Measurements from ENCODE around the gene PRKCA. TPM values are rescaled to one million over a fixed set of nuclear protein-coding genes. Genes with fewer than 3 reads are reported as not detected.

Gene PRKCA
- total and polyA plus RNA-seq, 10 of the 15 experiments (the other 5 are each of a cell fraction or from before 2014, with no cell fraction given), result 0.11 to 14.6 (median 0.72) TPM

DNA sequence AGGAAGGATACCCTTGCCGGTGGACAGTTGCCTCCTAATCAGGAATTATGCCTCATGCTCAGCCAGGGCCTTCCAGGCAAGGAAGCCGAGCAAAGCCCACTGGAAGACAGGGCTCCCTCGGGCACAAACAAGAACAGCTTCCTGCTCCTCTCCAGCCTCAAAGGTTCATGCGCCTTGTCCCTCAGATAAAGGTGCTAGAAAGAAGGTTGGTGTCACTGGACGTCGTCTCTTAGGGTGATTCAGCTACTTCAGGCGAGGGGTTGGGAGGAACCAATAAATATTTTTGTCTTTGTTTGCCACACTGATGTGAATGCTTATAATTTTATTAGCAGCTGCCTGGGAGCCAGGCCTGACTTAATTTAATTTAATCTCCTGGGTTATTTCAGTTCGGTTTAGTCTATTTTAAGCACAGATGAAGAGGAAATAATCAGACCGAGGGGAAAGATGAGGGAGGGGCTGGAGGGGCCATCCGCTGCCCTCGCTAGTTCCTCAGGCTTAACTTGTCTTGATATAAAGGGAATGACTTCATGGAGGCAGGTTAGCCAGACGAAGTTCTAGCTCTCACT lies 360.7 kb downstream of the PRKCA start (continued):
- TF ChIP-seq, protein P1, sequence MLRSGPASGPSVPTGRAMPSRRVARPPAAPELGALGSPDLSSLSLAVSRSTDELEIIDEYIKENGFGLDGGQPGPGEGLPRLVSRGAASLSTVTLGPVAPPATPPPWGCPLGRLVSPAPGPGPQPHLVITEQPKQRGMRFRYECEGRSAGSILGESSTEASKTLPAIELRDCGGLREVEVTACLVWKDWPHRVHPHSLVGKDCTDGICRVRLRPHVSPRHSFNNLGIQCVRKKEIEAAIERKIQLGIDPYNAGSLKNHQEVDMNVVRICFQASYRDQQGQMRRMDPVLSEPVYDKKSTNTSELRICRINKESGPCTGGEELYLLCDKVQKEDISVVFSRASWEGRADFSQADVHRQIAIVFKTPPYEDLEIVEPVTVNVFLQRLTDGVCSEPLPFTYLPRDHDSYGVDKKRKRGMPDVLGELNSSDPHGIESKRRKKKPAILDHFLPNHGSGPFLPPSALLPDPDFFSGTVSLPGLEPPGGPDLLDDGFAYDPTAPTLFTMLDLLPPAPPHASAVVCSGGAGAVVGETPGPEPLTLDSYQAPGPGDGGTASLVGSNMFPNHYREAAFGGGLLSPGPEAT (IDR thresholded peaks at IDR 0.05; ENCODE audit: low read depth), result no peak
- TF ChIP-seq NFYB (IDR thresholded peaks at IDR 0.05; ENCODE audit: insufficient read depth, low read depth, low read length), result no peak
- TF ChIP-seq SUZ12 (IDR thresholded peaks at IDR 0.05; ENCODE audit: unreplicated experiment), result no peak
- TF ChIP-seq, protein P2, sequence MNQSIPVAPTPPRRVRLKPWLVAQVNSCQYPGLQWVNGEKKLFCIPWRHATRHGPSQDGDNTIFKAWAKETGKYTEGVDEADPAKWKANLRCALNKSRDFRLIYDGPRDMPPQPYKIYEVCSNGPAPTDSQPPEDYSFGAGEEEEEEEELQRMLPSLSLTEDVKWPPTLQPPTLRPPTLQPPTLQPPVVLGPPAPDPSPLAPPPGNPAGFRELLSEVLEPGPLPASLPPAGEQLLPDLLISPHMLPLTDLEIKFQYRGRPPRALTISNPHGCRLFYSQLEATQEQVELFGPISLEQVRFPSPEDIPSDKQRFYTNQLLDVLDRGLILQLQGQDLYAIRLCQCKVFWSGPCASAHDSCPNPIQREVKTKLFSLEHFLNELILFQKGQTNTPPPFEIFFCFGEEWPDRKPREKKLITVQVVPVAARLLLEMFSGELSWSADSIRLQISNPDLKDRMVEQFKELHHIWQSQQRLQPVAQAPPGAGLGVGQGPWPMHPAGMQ (IDR thresholded peaks at IDR 0.05; ENCODE audit: borderline replicate concordance), result no peak
- no peak for TF ChIP-seq IKZF2 (IDR thresholded peaks at IDR 0.05)

GRCh38 chr17:66664336-66664735 lies 361.9 kb downstream of the PRKCA start:
- Histone ChIP-seq H3K4me2 (ENCODE audit: control insufficient read depth, insufficient read depth) (no peak overlapping the region), H3K79me2 (ENCODE audit: control insufficient read depth, insufficient read depth, low read length) (no peaks in the 10 kb centered on the region), H3K27me3 (replicated peaks in 1 of 2; ENCODE audit: control insufficient read depth in 2 of 2, insufficient read depth in 2 of 2, low read length in 1 of 2) (0 out of 4 replicates have a peak, but pooled peaks cover 0 to 2% of the 10 kb centered on the region in 2 experiments), H3K36me3 (ENCODE audit: control insufficient read depth in 2 of 2, insufficient read depth in 2 of 2, low read length in 1 of 2) (no peaks in the 10 kb centered on the region; a peak in 1 of 4 replicates), H3K4me1 (ENCODE audit: control insufficient read depth, insufficient read depth, low read length) (no peaks in the 10 kb centered on the region; the same call in 1 of the 2 replicates), H4K20me1 (ENCODE audit: control insufficient read depth, insufficient read depth) (no peaks in the 10 kb centered on the region), H3K9ac (ENCODE audit: control insufficient read depth, insufficient read depth, low read length) (no peak overlapping the region), H2AFZ (ENCODE audit: control insufficient read depth, low read depth, low read length) (no peak overlapping the region), H3K27ac (ENCODE audit: control insufficient read depth, insufficient read depth) (no peak overlapping the region), H3K4me3 (no peak overlapping the region), H3K9me3 (replicated peaks; ENCODE audit: control insufficient read depth, insufficient read depth, low read length) (no peaks in the 10 kb centered on the region; the same call in 2 of the 3 replicates)
- ChIA-PET POLR2A (interaction anchor here (0.6 kb wide), 1 partner anchor 29 kb away, joined by 8 read pairs; no protein-coding TSS in a partner anchor), CTCF (no interaction called here), SMC1A (ENCODE audit: uncharacterized antibody, unreplicated experiment) (interaction anchor here (0.9 kb wide), 1 partner anchor 470 kb away, joined by 3 read pairs; no protein-coding TSS in a partner anchor), RAD21 (ENCODE audit: unreplicated experiment) (interaction anchor here (0.7 kb wide), 2 partner anchors 96 to 1036 kb away, joined by 3 to 5 read pairs; no protein-coding TSS in a partner anchor)
- in situ Hi-C loops (cut with MboI) (no loop called here), intact Hi-C loops (cut with micrococcal nuclease; ENCODE audit: unreplicated experiment) (no loop called here)
- ATAC-seq, result no peak
- FAIRE-seq, result no peak
- DNase-seq (ENCODE audit: low read depth, low spot score), result no peak
- no TSS peak for BruUV-seq (replicated peaks)
- WGBS (ENCODE audit: insufficient coverage, insufficient replicate concordance, low lambda C conversion rate, missing lambda C conversion rate), result 39% methylated on average over 3 of the region's 4 CpGs
- no peak for TF ChIP-seq BCL3 (IDR thresholded peaks at IDR 0.05; ENCODE audit: borderline replicate concordance, insufficient read depth, low read depth, low read length, poor library complexity, severe bottlenecking)
- no peak for TF ChIP-seq NFYB (IDR thresholded peaks at IDR 0.05; ENCODE audit: insufficient read depth, low read depth, low read length)
- TF ChIP-seq PRDM15 (CRISPR knock-in tag; IDR thresholded peaks at IDR 0.05), result no peak
- no peak for TF ChIP-seq REST (IDR thresholded peaks at IDR 0.05; ENCODE audit: low read depth, low read length)

Measured in GM12878 (cell line).